Measurements from ENCODE around the gene SUPT16H. TPM values are rescaled to one million over a fixed set of nuclear protein-coding genes. Genes with fewer than 3 reads are reported as not detected.
"Not testable (repeated sequence)": the region's sequence is repeated elsewhere in the genome, so short reads cannot be mapped to it uniquely, and the experiment has no call there.

The SUPT16H gene
- total and polyA plus RNA-seq, 2 of the 13 experiments (the other 11 are each of a cell fraction or from before 2014, with no cell fraction given), result 77.5 to 230 TPM

GRCh38 chr14:21372814-21373213 lies 11.0 kb downstream of the SUPT16H start:
- H3K4me2 ChIP-seq (ENCODE audit: low read depth, low read length); intact Hi-C loops (cut with micrococcal nuclease; ENCODE audit: unreplicated experiment); H3K4me3 ChIP-seq (replicated peaks in 1 of 3; ENCODE audit: insufficient read depth in 1 of 3, low read depth in 2 of 3, low read length in 3 of 3); H2AFZ ChIP-seq (ENCODE audit: low read length); H4K20me1 ChIP-seq (ENCODE audit: insufficient read depth, low read length); H3K27me3 ChIP-seq (ENCODE audit: control insufficient read depth in 1 of 2, insufficient read depth in 2 of 2, low read length in 2 of 2); H3K4me1 ChIP-seq (ENCODE audit: insufficient read depth, low read length); H3K27ac ChIP-seq (ENCODE audit: extremely low read length, insufficient read depth, low read length); CTCF ChIA-PET (ENCODE audit: low intra/inter-chr PET ratio, low total read pairs); H3K9me3 ChIP-seq (ENCODE audit: low read length); FAIRE-seq; DNase-seq (ENCODE audit: low spot score); BruUV-seq (replicated peaks); H3K9ac ChIP-seq (ENCODE audit: insufficient read depth, low read depth, low read length); in situ Hi-C loops (cut with HindIII; ENCODE audit: extremely low pct_ligation_motif_present, low pct_unique_long_range_greater_than_20kb); ATAC-seq: not testable (repeated sequence)
- TF ChIP-seq POLR2AphosphoS5 (IDR thresholded peaks at IDR 0.05; ENCODE audit: low read depth, low read length) (0 out of 2 replicates have a peak, but pooled peaks have one; percentile 17), ZNF121 (CRISPR knock-in tag; IDR thresholded peaks at IDR 0.05) (peak; percentile 71)
- Histone ChIP-seq H3K36me3 (replicated peaks in 1 of 2; ENCODE audit: control insufficient read depth in 1 of 2, insufficient read depth in 2 of 2, low read length in 2 of 2) (peaks cover 30 to 74% of the 10 kb centered on the region in 2 experiments), H3K79me2 (ENCODE audit: insufficient read depth, low read length) (peaks cover 35% of the 10 kb centered on the region)
- POLR2A ChIA-PET, result interaction anchor here (1.3 kb wide), 1 partner anchor 12 kb away, joined by 3 read pairs; no protein-coding TSS in a partner anchor
- WGBS (ENCODE audit: low lambda C conversion rate), result 100% methylated on average over 1 of the region's 1 CpG

- Histone ChIP-seq H2AFZ (ENCODE audit: low read length) (no peak overlapping the region), H3K4me2 (ENCODE audit: low read depth, low read length) (no peak overlapping the region), H3K79me2 (ENCODE audit: insufficient read depth, low read length) (peaks cover 11% of the 10 kb centered on the region), H3K27me3 (ENCODE audit: control insufficient read depth in 1 of 2, insufficient read depth in 2 of 2, low read length in 2 of 2) (no peaks in the 10 kb centered on the region), H3K4me1 (ENCODE audit: insufficient read depth, low read length) (no peaks in the 10 kb centered on the region), H4K20me1 (ENCODE audit: insufficient read depth, low read length) (no peaks in the 10 kb centered on the region), H3K9me3 (ENCODE audit: low read length) (no peaks in the 10 kb centered on the region), H3K4me3 (replicated peaks in 1 of 3; ENCODE audit: insufficient read depth in 1 of 3, low read depth in 2 of 3, low read length in 3 of 3) (no peak overlapping the region), H3K9ac (ENCODE audit: insufficient read depth, low read depth, low read length) (no peak overlapping the region), H3K36me3 (replicated peaks in 1 of 2; ENCODE audit: control insufficient read depth in 1 of 2, insufficient read depth in 2 of 2, low read length in 2 of 2) (peaks cover 39 to 82% of the 10 kb centered on the region in 2 experiments), H3K27ac (ENCODE audit: extremely low read length, insufficient read depth, low read length) (no peak overlapping the region)
- CTCF ChIA-PET (ENCODE audit: low intra/inter-chr PET ratio, low total read pairs), result no interaction called here
- ATAC-seq (no peak), FAIRE-seq (no peak), DNase-seq (ENCODE audit: low spot score) (no peak)
- POLR2A ChIA-PET, result interaction anchor here (1.8 kb wide), 1 partner anchor 14 kb away, joined by 4 read pairs; the partner anchor contains the start of gene SUPT16H
- 91% methylated on average over 4 of the region's 4 CpGs for WGBS (ENCODE audit: low lambda C conversion rate)
- in situ Hi-C loops (cut with HindIII; ENCODE audit: extremely low pct_ligation_motif_present, low pct_unique_long_range_greater_than_20kb) (no loop called here), intact Hi-C loops (cut with micrococcal nuclease; ENCODE audit: unreplicated experiment) (no loop called here)
- TSS peak; percentile 19 for BruUV-seq (replicated peaks)
- TF ChIP-seq HMG20A (CRISPR knock-in tag; IDR thresholded peaks at IDR 0.05; ENCODE audit: borderline replicate concordance) (no peak), POGK (CRISPR knock-in tag; conservative IDR thresholded peaks at IDR 0.05) (no peak), ZC3H4 (CRISPR knock-in tag; IDR thresholded peaks at IDR 0.05; ENCODE audit: borderline replicate concordance) (no peak), SNAI1 (CRISPR knock-in tag; IDR thresholded peaks at IDR 0.05; ENCODE audit: borderline replicate concordance) (no peak), ZNF281 (CRISPR knock-in tag; IDR thresholded peaks at IDR 0.05; ENCODE audit: borderline replicate concordance) (no peak), ZNF263 (CRISPR knock-in tag; IDR thresholded peaks at IDR 0.05) (no peak)
Measured at GRCh38 chr14:21369949-21370679, 13.7 kb downstream of the SUPT16H start.

All from HepG2 (cell line).